Activated CD4-positive, alpha-beta T cell treated with anti-CD3 and anti-CD28 coated beads, Interleukin-10, Interleukin-2, amounts not matched to agents 100 ng/mL and 50 ng/mL, durations not matched to agents 16 hours and 8 hours (primary cell): ENCODE measurements around the gene CSF1.
A peak's percentile ranks its signal among the peaks of the same experiment; 100 is the strongest.
"Not testable (repeated sequence)": the region's sequence is repeated elsewhere in the genome, so short reads cannot be mapped to it uniquely, and the experiment has no call there.

Experiments used
- DNase-seq: peaks from one replicate; pipeline ENCODE4 v3.0.0-alpha.2; 2020

CSF1 gene, protein sequence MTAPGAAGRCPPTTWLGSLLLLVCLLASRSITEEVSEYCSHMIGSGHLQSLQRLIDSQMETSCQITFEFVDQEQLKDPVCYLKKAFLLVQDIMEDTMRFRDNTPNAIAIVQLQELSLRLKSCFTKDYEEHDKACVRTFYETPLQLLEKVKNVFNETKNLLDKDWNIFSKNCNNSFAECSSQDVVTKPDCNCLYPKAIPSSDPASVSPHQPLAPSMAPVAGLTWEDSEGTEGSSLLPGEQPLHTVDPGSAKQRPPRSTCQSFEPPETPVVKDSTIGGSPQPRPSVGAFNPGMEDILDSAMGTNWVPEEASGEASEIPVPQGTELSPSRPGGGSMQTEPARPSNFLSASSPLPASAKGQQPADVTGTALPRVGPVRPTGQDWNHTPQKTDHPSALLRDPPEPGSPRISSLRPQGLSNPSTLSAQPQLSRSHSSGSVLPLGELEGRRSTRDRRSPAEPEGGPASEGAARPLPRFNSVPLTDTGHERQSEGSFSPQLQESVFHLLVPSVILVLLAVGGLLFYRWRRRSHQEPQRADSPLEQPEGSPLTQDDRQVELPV

DNA sequence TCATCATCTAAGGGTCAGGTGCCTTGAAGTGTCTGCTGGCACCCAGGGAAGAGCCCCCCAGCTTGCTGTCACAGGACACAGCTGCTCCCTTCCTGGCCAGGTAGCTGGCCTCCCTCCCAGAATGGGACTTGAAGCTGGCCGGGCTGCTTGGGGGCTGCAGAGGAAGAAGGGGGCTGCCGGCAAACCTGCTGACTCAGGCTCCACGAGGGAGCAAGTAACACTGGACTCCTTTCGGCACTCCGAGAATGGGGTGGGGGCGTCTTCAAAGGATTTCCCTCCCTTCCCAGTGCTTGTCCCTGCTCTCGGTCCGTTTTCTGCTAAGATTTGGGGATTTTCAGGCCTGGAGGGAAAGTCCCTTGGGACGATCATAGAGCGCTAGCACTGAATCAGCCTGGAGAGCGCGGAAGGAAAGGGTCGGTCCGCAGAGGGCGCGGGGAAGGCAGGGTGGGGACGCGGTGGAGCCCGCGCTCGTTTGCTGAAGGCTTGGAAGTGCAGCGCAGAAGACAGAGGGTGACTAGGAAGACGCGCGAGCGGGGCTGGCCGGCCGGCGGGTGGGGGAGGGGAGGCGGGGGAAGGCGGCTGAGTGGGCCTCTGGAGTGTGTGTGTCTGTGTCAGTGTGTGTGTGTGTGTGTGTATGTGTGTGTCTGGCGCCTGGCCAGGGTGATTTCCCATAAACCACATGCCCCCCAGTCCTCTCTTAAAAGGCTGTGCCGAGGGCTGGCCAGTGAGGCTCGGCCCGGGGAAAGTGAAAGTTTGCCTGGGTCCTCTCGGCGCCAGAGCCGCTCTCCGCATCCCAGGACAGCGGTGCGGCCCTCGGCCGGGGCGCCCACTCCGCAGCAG, at the start of gene CSF1:
Gene CSF1, plus strand, starts transcription at position 727 of the 840 bp plus-strand sequence. CDS start 175 bp downstream, outside the sequence.
- peak; percentile 69 for DNase-seq

DNA sequence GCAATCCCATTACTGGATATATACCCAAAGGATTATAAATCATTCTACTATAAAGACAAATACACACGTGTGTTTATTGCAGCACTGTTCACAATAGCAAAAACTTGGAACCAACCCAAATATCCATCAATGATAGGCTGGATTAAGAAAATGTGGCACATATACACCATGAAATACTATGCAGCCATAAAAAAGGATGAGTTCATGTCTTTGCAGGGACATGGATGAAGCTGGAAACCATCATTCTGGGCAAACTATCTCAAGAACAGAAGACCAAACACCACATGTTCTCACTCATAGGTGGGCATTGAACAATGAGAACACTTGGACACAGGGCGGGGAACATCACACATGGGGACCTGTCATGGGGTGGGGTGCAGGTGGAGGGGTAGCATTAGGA, 49.0 kb upstream of the CSF1 start:
- DNase-seq = not testable (repeated sequence)

DNA sequence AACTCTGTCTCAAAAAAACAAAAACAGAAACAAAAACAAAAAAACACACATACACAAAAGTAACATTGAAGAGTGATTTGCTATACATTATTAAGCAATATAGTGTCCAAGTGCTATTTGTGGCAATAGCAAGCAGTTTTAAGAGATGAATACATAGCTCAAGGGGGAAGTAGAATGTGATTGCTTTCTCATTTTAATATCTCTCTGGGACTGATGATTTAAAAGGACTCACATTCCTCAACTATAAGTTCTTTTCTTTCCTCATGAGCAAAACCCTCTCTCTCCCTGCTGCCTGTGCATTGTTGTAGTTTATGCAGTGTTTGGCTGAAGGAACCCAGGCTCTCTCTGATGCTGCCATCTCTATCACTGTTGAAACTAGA, 47.0 kb upstream of the CSF1 start:
- DNase-seq = no peak

DNA sequence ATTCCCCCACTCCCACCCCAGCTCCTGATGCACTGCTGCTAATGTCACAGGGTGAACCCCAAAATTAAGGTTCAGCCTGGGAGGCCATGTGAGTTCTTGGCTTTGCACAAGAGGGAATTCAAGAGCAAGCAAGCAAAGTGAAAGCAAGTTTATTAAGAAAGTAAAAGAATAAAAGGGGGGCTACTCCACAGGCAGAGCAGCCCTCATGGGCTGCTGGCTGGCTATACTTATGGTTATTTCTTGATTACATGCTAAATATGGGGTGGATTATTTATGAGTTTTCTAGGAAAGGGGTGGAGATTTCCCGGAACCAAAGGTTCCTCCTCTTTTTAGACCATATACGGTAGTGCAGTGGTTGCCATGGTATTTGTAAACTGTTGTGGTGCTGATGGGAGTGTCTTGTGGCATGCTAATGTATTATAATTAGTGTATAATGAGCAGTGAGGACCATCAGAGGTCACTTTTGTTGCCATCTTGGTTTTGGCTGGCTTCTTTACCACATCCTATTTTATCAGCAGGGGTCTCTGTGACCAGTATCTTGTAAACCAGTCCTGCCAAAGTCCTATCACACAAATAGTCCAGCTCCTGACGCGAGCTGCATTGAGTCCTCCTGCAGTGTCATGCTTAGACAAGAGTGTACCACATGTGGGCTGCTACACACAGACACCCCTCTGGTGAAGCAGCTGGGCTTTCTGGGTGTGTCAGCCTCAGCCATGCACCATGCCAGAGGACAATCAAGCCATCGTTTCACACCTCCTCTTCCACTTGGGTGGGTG, 46.4 kb upstream of the CSF1 start:
- DNase-seq = no peak

GRCh38 chr1:109864930-109865612, 45.6 kb upstream of the CSF1 start:
- DNase-seq = no peak

DNA sequence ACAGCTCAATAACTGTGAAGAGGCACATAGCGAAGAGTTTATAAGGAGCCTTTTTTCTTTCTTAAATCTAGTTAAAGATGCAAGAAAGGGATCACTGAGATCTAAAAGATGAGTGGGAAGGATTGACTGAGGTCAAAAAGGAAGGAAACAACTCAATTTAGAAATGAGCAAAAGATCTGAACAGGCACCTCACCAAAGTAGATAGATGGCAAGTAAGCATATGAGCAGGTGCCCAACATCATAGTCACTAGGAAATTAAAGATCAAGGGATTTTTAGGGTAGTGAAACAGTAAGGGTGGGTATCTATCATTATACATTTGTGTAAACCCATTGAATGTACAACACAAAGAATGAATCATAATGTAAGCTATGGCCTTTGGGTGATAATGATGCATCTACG, 44.6 kb upstream of the CSF1 start:
- DNase-seq = no peak

GRCh38 chr1:109873278-109874175, 37.1 kb upstream of the CSF1 start:
- DNase-seq = no peak

DNA sequence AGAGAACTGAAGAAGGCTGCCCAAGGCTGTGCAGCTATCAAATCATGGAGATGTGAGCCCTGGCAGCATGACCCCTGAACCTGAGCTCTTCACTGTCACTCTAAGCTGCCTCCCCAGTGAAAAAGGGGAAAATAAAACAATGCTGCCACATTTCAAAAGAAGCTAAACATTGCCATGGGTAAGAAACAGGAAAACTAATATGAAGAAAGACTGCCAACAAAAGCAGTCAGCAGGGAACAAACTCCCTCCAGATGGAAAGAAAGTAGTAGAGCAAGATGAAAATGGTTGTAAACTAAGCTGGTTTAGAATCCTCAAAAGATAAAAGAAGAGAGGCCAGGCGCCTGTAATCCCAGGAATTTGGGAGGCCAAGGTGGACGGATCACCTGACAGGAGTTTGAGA, 36.2 kb upstream of the CSF1 start:
- no peak for DNase-seq

GRCh38 chr1:109875874-109876273, 34.8 kb upstream of the CSF1 start:
- no peak for DNase-seq

DNA sequence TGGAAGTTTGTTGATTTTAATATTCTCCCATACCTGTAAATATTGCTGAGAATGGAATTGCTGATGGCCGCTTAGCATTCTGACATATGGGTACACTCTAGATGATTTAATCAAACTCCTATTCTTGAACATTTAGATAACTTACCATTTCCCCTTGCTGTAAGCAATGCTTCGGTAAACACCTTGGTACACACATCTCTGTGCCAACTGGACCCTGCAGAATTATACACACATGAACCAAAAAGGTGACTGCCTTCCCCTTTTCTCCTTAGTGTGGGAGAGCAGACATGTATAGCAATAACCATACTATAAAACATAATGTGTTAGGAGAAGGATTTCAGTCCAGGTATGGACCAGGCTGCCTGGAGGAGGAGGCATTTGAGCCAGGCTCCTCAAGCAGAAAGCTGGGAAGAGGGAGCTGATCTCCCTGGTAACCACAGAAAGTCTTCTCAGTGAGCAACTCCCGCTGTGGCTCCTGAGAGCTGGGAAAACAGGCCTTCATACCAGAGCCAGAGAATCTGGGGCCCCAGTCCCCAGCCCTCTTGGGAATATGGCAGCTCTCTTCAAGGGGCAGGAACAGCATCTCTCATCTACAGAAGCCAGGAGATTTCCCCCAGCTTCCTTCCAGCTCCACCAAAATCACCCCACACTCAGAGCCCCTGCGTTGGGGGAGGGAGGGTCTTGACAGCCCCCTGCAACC, 33.9 kb upstream of the CSF1 start:
- no peak for DNase-seq

GRCh38 chr1:109877317-109877771, 33.3 kb upstream of the CSF1 start:
- DNase-seq = no peak

DNA sequence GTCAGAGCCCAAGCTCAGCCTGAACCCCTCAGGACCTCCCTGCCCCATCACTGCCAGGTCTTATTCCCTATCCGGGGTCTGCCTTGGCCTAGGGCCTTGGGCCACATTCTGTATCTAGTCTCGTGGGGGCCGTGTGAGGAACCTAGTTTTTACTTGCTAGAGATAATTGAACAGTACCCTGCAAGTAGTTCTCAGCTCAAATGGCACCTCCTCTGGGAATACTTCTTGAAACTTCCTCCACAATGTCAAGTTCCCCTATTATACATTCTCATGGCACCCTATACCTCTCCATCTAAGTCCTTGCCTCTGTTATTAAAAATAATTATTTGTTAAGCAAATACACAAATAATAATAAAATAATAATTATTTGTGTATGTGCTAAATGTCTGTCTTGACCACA, 32.9 kb upstream of the CSF1 start:
- DNase-seq = no peak

- no peak for DNase-seq
Measured at GRCh38 chr1:109878531-109879104, 32.0 kb upstream of the CSF1 start.

GRCh38 chr1:109879371-109879770, 31.3 kb upstream of the CSF1 start:
- not testable (repeated sequence) for DNase-seq

DNA sequence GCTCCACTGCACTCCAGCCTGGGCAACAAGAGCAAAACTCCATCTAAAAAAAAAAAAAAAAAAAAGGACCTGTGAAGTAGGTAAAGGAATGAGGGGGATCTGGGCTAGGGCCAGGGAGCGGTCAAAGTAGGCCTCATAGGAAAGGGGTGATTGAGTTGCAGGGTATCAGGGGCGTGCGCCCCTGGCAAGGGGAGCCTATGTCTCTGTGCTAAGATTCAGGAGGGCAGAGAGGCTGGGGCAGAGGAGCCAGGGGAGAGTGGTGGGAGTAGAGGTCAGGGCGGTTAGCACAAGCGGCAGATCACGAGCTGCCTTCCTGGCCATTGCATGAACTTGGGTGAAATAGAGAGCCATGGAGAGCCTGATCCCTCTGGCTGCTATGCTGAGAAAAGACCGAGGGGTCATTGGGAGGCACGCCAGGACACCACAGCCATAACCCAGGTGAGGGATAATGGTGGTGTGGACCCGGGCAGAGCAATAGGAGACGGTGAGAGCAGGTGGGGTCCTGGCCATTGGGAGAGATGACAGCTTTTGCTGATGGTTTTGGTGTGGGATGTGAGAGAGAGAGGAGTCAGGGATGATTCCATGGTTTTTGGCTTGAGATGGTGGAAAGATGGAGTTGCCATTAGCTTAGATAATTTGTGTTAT, 30.6 kb upstream of the CSF1 start:
- DNase-seq = no peak

DNA sequence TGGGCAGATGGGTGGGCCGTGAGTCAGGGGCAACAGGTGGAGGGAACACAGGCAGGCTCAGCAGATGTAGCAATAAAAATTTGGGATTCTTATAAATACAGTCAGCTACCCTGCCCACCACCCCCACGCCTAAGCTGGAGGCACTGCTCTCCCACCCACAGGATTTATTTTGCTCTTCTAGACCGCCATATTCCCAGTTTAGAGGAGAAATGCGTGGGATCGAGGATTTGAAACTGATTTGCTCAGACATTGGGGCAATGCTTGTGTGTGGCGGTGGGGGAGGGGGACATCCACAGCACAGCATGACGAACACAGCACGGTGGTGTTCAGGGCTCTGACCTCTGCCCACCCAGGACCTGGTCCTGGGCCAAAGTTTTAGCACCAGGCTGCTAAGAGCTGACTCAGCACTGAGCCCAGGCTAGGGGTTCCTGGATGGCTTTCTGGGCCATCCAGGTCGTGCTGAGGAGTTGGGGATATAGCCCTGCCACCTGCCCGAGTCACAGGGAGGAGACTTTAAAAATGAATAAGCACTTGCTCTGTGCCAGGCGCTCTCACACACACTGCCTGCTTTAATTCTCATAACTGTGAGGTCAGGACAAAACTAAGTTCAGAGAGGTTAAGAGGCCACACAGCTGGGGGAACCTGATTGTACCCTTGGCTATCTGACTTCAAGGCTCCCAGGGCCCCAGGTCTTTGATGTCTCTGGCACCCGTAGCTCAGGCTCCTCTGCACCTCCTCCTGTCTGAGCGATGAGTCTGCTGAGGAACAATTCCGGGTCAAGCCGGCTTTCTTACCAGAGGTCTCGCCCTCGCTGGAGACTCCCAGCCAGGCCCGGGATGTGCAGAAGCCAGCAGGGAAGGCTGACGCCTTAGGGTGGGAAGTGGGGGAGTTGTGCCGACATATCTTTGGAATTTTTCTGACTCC, 29.4 kb upstream of the CSF1 start:
- DNase-seq = no peak

DNA sequence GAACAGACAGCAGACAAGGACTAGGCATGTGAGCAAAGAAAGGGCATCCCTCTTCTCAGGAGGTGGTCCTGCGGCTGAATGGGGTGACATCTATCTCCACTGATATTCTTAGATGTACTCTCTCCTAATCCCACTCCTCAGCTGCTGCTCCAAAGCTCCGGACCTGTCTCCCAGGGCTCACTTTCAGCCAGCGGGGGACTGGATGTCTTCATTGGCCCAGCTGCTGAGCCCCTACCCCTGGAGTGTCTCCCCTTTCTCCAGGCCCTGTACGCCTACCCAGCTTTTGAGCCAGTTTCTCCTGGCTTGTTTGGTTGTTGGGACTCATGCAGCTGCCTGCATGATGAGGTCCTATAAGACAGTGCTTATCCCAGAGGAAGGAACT, 28.8 kb upstream of the CSF1 start:
- no peak for DNase-seq
